AG20443 (cell line): ENCODE measurements around the gene PDPR.
A peak's percentile ranks its signal among the peaks of the same experiment; 100 is the strongest.
"Not testable (repeated sequence)": the region's sequence is repeated elsewhere in the genome, so short reads cannot be mapped to it uniquely, and the experiment has no call there.

Experiments
- DNase-seq: peaks from one replicate; pipeline ENCODE4 v3.0.0; 2012; ENCODE audit warnings: low spot score, mixed read lengths

PDPR gene

DNA sequence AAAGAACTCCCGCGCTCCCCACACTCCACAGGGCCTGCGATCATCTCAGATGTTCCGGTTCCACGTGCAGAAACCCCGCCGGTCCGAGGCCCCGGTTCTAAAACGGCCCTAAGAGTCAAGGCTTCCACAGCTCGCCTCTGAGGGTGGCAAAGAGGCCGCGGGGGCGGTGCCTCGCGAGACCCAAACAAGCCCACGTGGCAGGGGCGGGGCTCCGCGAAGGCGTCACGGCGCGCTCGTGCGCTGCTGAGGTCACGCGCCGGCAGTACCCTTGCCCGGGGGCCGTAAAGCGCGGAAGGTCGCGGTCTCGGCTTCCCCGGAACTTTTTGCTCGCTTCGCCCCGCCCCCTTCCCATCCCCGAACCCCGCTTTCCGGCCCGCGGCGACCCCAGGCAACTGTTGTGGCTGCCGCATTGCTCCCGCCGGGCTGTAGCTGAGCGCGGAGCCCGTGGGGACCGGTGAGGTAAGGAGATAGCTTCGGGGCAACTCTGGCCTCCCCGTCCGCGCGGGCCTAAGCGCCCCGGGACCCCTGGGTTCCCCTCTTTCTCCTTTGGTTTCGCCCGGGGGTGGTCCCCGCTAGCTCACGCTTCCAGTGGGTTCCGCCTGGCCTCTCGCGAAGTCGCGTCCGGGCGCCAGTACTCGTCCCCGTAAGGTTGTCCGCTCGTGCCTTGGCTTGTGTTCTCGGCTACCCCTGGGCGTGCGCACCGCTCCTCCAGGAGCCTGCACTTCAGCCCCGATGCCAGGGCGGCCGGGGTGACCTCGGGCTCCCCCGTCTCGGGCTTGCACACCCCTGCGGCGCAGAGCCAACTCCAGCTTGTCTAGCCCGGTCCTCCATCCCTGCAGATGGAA, at the start of gene PDPR:
TSS of gene PDPR (plus strand) at position 351 of the 845 bp plus-strand sequence. CDS start 6,161 bp downstream, outside the sequence.
- DNase-seq, result peak; percentile 93

DNA sequence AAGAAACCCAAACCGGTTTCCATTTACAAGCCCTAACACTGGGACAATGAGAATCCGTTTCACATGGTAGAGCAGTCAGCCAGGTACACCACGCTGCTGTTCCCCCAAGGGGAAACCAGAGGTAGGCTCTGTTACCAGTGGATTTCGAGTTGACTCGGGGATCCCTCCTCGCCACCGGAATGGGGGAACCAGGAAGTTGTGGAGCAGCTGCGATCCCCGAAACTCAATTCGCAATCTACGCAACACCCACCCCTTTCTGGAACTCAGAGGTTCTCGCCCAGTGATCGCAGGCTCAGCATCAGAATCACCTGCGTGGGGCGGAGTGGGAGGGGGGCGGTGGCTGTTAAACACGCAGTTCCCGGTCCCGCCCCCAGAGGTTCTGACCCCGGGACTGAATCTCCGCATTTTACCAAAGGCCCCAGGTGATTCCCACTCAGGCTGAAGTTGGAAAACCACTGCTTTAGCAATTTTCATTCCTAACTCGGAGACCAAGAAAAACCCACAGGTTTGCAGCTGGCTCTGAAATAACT, 49.2 kb upstream of the PDPR start:
- peak; percentile 15 for DNase-seq

DNA sequence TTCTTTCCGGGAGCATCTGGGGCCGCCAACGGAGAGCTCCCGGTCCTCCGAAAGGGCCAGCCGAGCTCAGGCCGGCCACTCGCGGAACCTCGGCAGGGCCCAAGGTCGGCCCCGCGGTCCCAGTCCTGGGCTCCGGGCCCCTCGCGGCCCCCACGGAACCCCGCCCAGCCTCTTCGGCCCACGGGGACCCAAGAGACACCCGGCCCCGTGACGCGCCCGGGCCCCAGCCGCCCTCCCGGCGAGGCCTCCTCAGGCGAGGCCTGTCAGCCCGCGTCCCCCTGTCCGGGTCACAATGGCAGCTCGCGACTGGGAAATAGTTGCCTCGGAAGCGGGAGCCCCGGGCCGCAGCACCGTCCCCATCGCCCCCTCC, 48.8 kb upstream of the PDPR start:
- not testable (repeated sequence) for DNase-seq

DNA sequence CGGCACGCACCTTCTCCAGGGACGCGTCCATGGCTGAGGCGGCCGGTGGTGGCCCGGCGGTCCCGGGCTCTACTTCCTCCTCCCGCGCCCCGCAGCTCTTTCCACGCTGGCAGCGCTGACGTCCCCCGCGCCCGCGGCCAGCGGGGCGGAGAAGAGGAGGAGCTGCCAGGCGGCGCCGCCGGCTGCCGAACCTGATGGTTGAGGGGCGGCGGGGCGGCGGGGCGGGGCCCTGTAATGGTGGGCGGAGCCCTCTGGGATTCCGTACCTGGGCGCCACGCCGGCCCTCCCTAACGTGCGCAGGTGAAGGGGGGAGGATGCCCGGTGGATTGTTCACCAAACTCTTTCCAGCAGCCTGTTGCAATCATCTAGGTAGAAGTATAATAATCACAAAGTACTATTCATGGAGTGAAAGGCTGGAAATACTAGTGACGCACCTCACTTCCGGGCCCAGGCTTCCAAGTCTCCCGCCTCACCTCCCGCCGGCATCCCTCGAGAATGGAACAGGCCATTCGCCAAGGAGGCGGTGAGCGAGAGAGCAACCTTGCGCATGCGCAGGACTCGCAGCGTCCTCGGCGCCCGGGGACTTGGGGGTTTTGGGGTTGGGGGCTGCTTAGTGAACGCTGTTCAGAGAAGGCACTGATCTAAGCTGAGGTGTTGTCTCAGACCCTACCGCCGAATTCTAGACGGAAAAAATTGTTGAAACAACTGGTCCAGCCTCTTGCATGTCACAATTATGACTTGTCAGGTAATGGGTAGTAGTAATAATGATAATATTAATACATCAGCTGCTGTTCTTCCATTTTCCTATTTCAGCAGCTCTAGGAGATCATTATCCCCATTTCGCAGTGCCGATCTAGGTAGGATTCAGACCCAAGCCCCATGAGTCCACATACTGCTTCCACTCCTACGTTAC, 48.1 kb upstream of the PDPR start:
- peak; percentile 91 for DNase-seq

DNA sequence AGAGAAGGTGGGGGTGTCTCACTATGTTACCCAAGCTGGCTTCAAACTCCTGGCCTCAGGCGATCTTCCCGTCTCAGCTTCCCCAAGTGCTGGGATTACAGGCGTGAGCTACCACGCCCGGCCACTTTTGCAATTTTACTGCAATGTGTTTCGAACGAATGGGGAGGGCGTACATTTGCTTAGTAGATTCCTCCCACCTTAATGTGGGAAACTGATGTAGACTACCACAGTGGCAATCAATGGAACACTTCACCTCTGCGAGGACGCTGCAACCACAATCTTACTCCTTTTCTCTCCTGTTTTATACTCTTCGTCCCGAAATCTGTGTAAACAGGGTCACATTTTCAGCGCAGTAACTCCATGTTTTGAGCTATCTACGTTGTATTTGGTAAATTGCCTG, 47.4 kb upstream of the PDPR start:
- not testable (repeated sequence) for DNase-seq

DNA sequence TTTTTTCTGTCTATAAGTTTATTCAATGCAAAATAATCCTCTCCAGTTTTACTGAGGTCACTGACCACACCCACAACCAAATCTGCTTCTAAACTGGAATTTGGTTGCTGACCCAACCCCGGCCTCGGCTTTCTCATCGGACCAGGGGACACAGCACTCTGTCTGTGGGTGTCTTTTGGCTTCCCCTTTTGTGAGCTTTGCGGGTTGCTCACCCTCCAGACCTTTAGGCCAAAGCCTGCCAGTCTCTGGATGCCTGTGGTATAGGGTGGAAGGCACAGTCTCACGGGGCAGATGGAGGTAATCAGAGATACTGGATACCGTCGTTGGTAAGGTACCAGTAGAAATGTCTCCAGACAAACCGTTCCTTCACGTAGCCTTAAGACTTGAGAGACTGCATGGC, 35.1 kb upstream of the PDPR start:
- not testable (repeated sequence) for DNase-seq

DNA sequence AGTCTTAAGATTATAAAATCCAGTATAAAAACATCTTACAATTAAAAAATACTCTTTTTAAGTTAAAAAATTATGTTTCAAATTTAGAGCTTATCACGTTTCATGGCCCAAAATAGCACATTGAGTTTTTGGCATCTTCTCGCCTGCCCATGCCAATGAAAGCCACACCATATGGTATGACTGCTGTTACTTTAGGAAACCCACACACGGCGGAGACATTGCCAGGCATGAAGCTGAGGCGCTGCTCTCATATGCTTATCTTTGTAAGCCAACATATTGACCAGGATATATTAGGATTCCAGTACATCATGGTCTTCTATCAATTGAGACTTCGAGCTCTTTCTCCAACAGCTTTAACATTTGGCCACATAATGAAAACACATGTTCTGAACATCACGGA, 32.9 kb upstream of the PDPR start:
- DNase-seq, result not testable (repeated sequence)

DNA sequence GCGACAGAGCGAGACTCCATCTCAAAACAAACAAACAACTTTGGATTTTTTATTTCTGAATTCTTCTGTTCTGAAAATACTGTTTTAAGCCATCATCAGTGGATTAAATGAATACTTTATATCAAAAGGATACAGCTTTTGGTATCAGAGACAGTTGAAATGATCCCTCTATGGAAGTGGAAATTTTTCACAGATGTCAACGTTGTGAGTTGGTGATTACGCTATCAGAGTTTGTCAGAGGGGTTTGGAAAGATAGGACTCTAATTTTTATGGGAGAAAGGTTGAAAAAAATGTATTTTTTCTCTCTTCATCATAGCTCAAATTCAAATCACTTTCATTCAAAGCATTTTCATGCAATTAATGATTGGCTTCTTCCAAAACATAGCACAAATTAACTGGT, 30.2 kb upstream of the PDPR start:
- DNase-seq, result not testable (repeated sequence)

DNA sequence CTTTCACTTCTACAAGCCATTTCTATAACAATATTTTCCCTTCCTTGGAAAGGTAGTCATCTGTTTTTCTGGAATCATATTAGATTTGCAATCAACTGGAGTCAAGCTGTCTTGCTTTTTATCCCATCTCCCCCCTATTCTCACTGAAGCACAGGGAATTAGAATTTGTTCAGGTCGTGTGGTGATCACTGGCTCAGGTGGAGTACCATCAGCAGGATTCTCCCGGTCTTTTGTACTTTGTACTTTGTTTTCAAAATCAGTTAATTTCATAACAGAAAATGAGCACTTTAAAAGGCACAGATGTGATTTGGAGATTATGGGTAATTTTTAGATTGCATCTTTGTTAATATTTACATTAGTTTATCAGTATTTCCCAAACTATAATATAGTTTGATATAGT, 26.0 kb upstream of the PDPR start:
- not testable (repeated sequence) for DNase-seq

DNA sequence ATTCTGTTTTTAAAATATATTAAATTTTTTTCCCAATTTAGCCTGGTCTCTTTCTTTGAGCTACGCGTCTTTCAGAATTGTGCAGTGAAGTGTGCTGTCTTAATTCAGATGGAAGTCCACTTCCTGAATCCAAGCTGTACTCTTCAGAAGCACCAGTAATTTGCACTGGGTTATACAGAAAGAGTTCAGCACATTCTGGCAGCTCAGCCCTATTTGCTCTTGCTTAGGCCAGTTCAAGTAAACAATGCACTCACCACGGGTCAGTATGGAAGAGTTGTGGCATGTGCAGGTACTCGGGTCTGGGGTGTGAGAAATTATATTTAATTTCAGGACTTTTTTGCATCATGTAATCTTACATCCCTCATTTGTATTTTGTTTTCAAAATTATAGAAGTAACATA, 25.3 kb upstream of the PDPR start:
- DNase-seq, result not testable (repeated sequence)

DNA sequence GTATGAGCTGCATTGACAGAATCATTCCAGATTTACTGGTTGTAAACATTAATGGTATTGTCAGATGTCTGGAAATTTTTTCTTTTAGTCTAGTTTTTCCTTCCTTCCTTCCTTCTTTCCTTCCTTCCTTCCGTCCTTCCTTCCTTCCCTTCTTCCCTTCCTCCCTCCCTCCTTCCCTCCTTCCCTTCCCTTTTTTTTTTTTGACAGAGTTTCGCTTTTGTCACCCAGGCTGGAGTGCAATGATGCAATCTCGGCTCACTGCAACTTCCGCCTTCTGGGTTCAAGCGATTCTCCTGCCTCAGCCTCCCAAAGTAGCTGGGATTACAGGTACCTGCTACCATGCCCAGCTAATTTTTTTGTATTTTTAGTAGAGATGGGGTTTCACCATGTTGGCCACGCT, 24.8 kb upstream of the PDPR start:
- not testable (repeated sequence) for DNase-seq

DNA sequence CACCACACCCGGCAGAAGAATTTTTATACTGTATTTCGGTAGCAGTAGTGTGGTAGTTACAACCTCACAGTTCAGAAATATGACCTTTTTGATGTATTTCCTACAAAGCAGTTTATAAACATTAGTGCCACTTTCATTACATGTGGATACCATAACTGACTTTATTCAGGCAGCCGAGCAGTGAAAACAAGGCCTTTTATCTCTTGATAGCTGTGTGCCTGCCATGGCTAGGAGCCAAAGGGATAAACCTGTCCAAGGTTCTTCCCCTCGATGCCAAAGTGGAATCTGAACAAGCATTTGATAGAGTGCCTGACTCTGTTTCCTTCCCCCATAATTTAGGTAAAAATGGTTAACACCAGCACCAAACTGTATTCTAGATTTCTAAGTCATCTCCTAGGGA, 23.0 kb upstream of the PDPR start:
- DNase-seq, result not testable (repeated sequence)

DNA sequence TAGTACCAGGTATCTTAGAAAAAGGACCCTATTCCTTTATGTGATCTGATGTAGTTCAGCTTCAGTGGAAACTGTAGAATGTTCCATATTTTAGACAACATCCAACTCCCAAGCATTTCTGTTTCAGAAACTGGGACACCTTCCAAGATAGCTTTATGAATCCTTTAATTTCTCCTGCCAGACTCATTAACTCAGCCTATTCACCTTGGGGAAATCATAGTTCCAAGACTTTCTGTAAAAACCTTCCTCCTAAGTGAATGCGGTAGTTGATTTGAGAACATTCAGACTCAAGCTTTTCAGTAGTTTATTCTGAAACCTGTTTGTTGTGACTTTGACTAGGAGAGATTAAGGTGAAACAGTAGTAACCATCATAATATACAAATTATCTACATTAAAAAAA, 20.0 kb upstream of the PDPR start:
- not testable (repeated sequence) for DNase-seq

DNA sequence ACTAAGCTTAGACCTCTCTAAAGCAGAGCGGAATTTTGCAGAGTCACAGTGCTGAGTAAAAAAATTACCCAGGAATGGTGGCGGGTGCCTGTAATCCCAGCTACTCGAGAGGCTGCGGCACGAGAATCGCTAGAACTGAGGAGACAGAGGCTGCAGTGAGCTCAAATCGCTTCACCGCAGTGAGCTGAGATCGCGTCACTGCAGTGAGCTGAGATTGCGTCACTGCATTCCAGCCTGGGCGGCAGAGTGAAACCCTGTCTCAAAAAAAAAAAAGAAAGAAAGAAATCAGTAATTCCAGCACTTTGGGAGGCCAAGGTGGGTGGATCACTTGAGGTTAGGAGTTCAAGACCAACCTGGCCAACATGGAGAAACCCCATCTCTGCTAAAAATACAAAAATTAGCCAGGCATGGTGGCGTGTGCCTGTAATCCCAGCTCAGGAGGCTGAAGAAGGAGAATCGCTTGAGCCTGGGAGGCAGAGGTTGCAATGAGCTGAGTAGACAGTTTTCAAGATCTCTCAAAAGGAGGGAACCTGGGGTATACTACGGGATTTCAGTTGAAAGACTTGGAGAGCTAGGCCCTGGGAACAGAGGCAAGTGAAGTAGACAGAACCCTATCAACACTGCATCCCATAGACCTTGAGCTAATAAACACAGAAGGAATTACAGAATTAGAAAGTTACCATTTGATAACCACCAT, 4.4 kb upstream of the PDPR start:
- DNase-seq, result not testable (repeated sequence)

DNA sequence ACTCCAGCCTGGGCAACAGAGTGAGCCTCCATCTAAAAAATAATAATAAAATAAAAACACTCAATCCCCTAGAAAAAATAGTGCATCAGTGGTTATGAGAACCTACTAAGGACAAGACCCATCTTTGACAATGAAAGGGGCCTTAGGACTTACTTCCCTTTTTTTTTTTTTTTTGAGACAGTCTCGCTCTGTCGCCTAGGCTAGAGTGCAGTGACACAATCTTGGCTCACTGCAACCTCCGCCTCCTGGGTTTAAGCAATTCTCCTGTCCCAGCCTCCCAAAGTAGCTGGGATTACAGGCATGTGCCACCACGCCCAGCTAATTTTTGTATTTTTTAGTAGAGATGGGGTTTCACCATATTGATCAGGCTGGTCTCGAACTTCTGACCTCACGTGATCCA, 2.0 kb upstream of the PDPR start:
- not testable (repeated sequence) for DNase-seq

DNA sequence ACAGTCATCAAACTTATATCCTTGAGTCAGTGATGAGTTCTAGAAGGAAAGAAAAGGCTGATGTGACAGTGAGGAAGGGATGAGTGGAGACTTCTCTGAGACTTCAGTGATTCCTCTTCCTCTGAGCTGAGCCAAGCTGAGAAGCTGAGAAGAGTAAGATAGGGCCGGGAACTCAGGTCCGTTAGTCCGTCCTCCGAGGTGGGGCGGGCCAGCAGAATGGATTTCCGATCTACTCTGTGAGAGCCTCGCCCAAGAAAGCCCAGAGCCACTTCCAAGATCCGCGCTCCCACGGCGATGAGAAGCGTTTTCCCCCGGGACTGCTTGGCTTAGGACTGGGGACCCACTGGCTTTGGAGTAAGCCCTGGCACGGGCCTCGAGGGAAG, 542 bp upstream of the PDPR start:
- not testable (repeated sequence) for DNase-seq

DNA sequence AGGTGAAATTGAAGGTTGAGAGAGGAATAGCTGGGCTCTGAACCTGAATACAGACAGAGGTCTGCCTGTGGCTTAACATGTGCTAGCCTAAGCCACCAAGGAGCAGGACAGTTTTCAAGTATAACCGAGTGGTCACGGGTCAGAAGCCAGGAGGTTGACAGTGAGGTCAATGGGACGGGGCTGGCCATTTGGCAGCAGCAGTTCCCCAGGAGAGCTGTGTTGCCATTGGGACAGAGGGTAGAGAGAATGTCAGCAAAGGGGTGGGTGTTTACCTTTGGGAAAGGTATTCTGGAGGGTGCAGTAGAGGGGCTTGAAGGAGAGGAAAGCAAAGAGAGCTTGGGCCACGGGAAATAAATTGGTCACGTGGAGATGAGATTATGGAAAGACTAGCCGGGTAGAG, 4.2 kb downstream of the PDPR start:
- DNase-seq, result peak; percentile 0

DNA sequence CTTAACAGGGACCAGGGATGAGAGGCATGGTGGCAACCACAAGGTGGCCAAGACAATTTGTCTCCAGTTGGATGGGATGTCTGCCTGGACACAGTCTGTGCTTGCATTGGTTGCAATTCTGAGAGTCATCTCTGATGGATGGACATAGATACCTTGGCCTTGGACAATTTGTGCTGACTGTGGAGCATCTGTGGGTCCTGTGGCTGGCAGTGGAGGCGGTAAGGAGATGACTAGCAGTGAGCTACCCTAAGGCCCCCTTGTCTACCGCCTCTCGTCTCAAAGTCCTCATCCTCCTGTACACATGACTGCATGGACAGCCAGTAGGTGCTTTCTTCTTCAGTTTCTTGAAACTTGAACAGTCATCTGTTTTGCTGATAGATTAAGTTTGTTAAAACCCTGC, 4.6 kb downstream of the PDPR start:
- peak; percentile 0 for DNase-seq

DNA sequence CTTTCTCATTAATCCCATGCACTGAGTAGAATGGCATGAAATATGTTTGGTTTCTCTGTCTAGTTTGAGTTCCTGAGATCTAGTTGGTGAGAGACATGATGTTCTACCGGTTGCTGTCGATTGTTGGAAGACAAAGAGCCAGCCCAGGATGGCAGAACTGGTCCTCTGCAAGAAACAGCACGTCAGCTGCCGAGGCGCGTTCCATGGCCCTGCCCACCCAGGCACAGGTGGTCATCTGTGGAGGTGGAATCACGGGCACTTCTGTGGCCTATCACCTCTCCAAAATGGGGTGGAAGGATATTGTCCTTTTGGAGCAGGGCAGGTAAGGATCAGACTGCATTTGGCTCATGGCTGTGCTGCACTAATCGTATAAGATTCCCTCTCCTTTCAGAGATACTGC, 6.3 kb downstream of the PDPR start:
- DNase-seq, result not testable (repeated sequence)

DNA sequence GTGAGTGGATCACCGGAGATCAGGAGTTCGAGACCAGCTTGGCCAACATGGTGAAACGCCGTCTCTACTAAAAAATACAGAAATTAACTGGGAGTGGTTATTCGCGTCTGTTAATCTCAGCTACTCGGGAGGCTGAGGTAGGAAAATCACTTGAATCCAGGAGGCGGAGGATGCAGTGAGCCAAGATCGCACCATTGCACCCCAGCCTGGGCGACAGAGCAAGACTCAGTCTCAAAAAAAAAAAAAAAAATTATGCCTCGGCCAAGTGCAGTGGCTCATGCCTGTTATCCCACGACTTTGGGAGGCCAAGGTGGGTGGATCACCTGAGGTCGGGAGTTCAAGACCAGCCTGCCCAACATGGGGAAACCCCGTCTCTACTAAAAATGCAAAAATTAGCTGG, 9.7 kb downstream of the PDPR start:
- not testable (repeated sequence) for DNase-seq

DNA sequence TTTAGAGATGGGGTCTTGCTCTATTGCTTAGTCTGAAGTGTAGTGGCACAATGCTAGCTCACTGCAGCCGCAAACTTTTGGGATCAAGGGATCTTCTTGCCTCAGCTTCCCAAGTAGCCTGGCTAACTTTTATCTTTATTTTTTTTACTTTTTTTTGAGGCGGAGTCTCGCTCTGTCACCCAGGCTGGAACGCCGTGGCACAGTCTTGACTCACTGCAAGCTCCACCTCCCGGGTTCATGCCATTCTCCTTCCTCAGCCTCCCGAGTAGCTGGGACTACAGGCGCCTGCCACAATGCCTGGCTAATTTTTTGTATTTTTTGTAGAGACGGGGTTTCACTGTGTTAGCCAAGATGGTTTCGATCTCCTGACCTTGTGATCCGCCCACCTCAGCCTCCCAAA, 12.1 kb downstream of the PDPR start:
- DNase-seq, result not testable (repeated sequence)

DNA sequence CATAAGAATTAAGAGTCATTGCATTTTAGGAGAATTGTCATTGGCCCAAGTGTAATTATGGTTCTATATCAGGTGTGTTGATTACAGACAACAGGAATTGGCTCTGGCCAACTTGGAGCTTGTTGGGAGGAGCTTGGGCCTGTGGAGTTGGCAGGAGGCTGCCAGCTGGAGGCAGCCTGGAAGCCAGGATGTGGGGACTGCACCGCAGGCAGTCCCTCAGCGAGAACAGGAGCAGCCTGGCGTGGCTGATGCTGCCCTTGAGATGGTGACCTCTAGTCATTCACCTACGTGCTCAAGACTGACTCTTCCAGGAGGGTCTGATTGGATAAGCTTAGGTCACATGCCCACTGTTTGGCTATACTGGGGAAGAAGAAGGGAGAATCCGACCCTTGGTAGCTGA, 13.6 kb downstream of the PDPR start:
- DNase-seq, result not testable (repeated sequence)
